HG03039 (cell line): ENCODE data around the gene HS3ST4.

Source experiments
- ATAC-seq: cut with Tn5 transposase; IDR thresholded peaks from one replicate; pipeline ENCODE4 v1.9.1; 2021; ENCODE audit warnings: mild to moderate bottlenecking, moderate library complexity; ENCODE audit not compliant: unreplicated experiment

Gene HS3ST4

GRCh38 chr16:25691519-25692091 is at the start of gene HS3ST4:
TSS of gene HS3ST4 (plus strand) at chr16:25691959.
- no peak for ATAC-seq

GRCh38 chr16:25643633-25644032 is 48.1 kb upstream of the HS3ST4 start:
- ATAC-seq: no peak

GRCh38 chr16:25656639-25657038 is 35.1 kb upstream of the HS3ST4 start:
- ATAC-seq: no peak

GRCh38 chr16:25676820-25677219 is 14.9 kb upstream of the HS3ST4 start:
- no peak for ATAC-seq

GRCh38 chr16:25679511-25679910 is 12.2 kb upstream of the HS3ST4 start:
- no peak for ATAC-seq

GRCh38 chr16:25689137-25689836 is 2.5 kb upstream of the HS3ST4 start:
- no peak for ATAC-seq

- ATAC-seq: no peak
Measured at GRCh38 chr16:25690552-25691143, 1.1 kb upstream of the HS3ST4 start.

- ATAC-seq: no peak
Measured at GRCh38 chr16:25692351-25692741, 587 bp downstream of the HS3ST4 start.

- no peak for ATAC-seq
Measured at GRCh38 chr16:25692742-25693508, 1.2 kb downstream of the HS3ST4 start.

GRCh38 chr16:25693631-25694030 is 1.9 kb downstream of the HS3ST4 start:
- ATAC-seq: no peak

- no peak for ATAC-seq
Measured at GRCh38 chr16:25699069-25699468, 7.3 kb downstream of the HS3ST4 start.

- no peak for ATAC-seq
Measured at GRCh38 chr16:25700547-25700946, 8.8 kb downstream of the HS3ST4 start.

- no peak for ATAC-seq
Measured at GRCh38 chr16:25707553-25707952, 15.8 kb downstream of the HS3ST4 start.

GRCh38 chr16:25707982-25708583 is 16.3 kb downstream of the HS3ST4 start:
- ATAC-seq: no peak

GRCh38 chr16:25709213-25709612 is 17.5 kb downstream of the HS3ST4 start:
- ATAC-seq: no peak

GRCh38 chr16:25713785-25714570 is 22.2 kb downstream of the HS3ST4 start:
- ATAC-seq: no peak

- ATAC-seq: no peak
Measured at GRCh38 chr16:25716186-25716585, 24.4 kb downstream of the HS3ST4 start.

GRCh38 chr16:25721439-25721838 is 29.7 kb downstream of the HS3ST4 start:
- ATAC-seq: no peak

- ATAC-seq: no peak
Measured at GRCh38 chr16:25726430-25727098, 34.8 kb downstream of the HS3ST4 start.
